NCI-H748 (cell line): ENCODE data around the gene CPNE7.

Experiments used
- DNase-seq: peaks from one replicate; lab custom pipeline; 2025; ENCODE audit not compliant: unreplicated experiment; lab: John Stamatoyannopoulos, UW

CPNE7 gene

GRCh38 chr16:89602273-89602951, 26.9 kb downstream of the CPNE7 start:
- peak; percentile 37 for DNase-seq

DNA sequence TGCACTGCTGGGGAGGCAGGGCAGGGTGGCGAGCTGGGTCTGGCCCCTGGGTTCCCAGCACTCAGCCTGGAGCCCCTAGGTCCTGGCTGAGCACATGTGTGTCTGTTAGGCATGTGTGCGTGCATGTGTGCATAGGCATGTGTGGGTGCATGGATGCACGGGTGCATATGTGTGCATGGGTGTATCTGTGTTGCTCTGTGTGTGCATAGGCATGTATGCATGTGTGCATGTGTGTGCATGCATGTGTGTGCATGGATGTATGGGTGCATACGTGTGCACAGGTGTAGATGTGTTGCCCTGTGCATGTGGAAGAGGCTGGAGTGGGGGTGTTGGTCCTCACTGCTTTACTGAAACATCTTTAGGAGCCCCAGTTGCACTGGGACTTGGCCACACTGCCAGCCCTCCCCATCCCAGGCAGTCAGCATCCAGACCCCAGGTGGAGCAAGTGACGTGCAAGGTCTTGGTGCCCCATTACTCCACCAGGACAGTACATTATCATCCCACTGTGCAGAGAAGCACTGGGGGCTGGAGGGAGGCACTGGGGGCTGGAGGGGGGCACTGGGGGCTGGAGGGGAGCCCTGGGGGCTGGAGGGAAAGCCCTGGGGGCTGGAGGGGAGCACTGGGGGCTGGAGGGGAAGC, 27.5 kb downstream of the CPNE7 start:
- no peak for DNase-seq

- no peak for DNase-seq
These were observed 29.2 kb downstream of the CPNE7 start for GRCh38 chr16:89604764-89605163.

- no peak for DNase-seq
These were observed 29.8 kb downstream of the CPNE7 start for GRCh38 chr16:89605186-89605970.

- DNase-seq, result no peak
These were observed 30.4 kb downstream of the CPNE7 start for GRCh38 chr16:89606006-89606405.

DNA sequence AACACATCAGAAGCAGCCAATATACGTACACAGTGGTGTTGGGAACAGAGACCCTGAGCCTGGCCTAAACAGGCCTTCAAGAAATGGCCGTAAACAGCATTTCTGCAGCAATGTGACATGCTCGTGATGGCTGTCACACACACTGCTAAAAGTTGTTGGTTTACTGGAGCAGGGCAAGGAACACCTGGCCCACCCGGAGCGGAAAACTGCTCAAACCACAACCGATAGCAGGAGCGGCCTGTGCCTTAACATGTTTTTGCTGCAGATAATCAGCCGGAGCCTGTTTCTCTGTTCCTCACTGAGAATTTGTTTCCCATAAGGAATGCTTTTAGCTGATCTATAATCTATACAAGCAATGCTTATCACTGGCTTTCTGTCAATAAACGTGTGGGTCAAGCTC, 31.9 kb downstream of the CPNE7 start:
- no peak for DNase-seq

DNA sequence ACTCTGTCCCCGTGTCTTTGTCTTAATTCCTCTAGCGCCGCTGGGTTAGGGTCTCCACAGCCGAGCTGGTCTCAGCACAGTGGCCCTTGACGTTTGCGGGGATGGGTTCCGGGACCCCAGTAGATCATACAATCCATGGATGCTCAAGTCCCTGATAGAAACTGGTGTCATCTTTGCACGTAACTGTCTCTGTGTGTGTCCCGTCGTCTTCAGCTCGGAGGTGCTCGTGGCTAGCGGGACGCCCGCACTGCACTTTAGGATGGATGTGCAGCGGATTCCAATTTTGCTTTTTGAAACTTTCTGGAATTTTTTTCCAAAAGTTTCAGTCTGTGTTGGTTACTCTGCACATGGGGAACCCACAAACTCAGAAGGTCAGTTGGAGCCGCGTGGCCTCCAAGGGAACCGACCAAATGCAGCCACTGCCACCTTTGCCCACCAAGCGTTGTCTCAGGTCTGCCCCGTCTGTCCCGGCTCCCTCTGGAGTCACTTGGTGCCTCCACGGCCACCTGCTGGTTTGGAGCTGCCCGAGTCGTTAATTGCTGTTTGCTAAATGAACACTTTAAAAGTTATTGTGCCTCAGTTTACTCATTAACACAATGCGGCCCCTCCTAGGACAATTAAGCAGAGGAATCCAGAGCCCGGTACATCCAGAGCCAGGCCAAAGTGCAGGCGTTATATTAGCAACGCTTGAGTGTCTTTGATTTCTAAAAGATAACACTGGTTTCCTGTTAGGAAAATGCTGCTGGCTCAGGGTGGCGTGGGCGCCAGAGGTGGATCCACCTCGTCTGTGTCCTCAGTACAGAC, 32.6 kb downstream of the CPNE7 start:
- no peak for DNase-seq

DNA sequence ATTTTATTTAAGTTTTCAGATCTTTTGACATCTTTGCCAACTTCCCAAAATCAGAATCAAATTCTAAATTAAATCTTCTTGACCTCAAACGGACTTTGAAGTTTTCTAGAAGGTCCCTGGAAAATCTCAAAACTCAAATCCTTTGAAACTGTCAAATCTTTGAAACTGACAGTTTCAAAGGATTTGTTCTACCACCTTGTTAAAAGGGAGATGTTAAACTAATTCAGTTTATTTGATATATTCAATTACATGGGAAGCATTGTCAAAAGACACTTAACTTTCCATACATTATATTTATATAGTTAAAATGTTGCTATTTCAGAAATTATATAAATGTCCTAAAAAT, 34.5 kb downstream of the CPNE7 start:
- no peak for DNase-seq

DNA sequence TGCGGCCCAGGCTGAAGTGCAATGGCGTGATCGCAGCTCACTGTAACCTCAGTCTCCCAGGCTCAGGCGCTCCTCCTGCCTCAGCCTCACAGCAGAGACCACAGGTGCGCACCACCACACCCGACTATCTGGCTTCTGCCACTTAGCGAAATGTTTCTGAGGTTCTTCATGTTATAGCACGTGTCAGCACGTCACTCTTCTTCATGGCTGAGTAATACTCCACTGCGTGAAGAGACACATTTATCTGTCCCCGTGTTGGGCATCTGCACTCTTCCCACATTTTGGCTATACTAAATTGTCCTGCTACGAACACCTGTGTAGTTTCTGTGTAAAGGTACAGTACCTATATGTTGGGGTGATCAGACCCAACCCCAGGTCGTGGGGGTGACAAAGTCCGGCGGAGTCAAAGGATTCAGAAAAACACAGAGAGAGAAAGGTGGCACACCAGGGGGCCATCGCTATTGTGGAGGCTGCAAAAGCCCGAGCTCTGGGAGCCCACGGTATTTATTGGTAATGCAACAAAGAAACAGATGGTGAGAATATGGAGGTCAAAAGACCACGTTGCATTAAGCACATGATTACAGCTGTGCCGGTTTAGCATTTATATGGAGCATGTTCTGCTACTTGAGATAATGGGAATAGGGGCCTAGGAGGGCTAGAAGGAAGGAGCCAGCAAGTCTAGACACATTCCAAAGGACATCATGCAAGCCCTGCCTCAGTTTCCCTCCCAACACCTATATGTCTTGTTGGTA, 37.0 kb downstream of the CPNE7 start:
- DNase-seq, result peak; percentile 17

DNA sequence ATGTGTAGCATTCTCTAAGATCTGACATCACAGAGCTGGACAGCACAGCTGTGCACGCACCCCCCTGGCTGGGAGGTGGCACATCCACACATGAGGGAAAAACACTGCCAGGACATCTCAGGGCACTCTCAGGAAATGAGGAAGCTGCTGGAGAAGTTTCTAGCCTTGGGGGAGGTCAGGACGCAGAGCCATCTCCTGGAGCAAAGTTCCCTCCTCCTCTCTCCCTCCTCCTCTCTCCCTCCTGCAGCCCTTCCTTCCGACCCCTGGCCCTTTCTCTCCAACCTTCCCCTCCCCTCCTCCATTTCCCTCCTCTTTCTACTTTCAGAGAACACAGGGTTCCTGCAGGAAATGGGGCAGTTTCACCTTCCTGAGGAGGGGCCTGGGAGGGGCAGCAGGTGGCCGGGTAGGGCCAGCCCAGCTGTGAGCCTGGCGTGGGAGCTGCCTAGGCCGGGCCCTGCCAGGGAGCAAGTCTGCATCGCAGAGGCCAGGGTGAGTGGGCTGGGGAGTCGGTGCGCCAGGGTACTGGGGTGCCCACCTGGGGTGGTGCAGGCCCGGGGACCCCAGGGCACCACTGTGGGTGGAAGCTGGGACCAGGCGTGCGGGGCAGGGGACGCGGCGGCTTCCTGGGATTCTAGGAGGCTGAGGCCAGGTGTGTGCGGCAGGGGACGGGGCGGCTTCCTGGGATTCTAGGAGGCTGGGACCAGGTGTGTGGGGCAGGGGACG, 37.8 kb downstream of the CPNE7 start, which contains the start of gene DPEP1:
Gene DPEP1 (plus strand): TSS at position 412 of the 723 bp plus-strand sequence. CDS start 16,769 bp downstream, outside the sequence.
- no peak for DNase-seq

DNA sequence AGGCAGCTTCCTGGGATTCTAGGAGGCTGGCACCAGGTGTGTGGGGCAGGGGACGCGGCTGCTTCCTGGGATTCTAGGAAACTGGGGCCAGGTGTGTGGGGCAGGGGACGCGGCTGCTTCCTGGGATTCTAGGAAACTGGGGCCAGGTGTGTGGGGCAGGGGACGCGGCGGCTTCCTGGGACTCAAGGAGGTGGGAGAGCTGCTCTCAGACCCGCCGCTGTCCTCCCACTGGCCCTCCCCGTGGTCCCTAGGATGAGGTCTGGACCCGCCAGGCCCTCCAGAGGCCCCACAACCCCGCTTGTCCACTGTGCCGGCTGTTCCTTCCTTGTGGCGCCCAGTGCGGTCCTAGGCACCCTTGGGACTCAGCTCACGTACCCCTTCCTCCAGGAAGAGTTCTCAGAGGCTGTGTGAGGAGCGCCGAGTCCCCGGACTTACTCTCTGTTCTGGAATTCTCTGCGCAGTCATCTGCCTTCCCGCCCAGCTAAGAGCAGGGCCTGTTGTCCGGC, 38.4 kb downstream of the CPNE7 start:
- no peak for DNase-seq

DNA sequence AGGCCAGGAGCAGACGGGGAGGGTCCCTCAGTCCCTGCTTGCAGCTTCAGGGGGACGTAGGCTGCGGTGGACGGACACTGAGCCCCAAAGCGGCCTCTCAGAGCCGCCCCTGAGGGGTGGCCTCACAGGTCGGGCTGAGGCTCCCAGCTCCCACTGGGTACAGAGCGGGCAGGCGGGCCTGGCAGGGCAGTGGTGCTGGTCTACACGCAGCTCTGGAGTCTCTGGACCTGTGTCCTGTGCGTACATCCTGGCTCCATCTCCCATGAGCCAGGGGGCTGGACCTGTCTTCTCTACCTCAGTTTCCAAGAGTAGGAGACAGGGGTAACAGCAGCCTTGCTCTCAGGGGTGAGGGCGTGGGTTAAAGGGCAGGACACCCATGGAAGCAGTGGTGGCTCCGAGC, 39.6 kb downstream of the CPNE7 start:
- no peak for DNase-seq

DNA sequence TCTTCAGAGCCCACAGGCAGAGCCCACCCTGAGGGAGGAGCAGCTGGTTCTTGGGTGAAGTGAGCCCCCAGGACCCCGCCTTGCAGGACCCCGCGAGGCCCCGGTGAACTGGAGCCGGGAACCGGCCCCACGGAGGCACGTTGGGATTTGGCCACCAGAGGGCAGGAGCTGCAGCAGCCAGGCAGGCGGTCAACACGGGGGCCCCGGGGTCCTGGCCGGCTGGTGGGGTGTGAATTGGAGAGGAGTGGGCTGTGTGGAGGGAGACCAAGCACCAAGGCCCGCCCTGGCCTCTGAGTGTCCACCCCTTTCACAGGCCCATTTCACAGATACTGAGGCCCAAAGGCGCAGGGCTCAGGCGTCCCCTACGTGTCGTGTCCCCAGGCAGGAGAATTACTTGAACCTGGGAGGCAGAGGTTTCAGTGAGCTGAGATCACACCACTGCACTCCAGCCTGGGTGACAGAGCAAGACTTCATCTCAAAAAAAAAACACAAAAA, 40.1 kb downstream of the CPNE7 start:
- no peak for DNase-seq

DNA sequence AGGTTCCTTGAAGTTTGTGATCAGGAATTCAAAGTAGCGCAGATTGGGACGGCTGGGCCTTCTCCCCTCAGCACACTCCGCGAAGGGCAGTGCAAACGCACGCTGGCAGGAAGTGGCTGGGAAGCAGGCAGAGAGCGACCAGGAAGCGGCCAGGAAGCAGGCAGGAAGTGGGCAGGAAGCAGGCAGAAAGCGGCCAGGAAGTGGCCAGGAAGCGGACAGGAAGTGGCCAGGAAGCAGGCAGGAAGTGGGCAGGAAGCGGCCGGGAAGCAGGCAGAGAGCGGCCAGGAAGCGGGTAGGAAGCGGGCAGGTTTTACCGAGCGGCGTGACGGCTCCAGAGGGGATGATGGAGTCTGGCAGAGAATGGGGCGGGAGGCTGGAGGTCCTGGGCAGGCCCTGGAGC, 41.1 kb downstream of the CPNE7 start:
- no peak for DNase-seq

- no peak for DNase-seq
These were observed 41.5 kb downstream of the CPNE7 start for GRCh38 chr16:89617036-89617435.

DNA sequence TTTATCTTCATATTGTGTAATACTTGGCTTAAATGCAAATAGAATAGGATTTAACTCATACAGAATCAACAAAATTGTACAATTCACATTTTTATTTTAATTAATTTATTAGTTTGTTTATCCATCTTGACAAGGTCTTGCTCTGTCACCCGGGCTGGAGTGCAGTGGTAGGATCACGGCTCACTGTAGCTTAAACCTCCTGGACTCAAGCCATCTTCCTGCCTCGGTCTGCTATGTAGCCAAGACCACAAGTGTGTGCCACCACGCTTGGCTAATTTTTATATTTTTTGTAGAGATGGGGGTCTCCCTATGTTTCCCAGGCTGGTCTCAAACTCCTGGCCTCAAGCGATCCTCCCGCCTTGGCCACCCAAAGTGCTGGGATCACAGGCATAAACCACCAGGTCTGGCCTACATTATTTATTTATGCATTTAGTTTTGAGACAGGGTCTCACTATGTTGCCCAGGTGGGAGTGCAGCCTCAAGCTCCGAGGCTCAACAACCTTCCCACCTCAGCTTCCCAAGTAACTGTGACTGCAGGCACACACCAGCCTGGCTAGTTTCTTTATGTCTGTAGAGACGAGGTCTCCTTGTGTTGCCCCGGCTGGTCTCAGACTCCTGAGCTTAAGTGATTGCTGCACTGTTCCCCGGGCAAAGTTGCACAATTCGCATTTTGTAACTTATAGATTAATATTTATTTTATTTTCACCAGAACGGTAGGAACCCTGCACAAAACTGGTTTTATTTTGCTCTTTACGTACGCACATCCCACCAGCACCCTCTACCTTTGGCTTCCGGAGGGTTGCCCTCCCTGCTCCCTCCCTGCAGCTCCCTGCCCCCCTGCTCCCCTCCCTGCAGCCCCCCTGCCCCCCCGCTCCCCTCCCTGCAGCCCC, 42.8 kb downstream of the CPNE7 start:
- no peak for DNase-seq

DNA sequence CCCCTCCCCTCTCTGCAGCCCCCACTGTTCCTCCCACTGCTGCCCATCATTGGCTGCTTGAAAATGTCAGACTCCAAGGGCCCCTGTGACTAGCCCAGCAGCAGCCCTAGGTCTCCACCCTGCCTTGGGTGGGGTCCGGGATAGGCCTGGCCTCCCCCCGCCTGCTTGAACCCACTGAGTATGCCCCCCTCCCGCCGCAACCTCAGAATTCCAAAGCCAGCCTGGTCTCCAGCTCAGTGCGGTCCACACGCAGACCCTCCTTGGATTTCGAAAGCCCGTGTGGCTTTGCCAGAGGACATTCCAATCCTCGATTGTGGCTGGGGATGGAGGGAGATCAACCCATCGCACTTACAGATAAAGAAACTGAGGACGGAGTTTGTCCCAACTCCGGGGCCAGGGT, 44.3 kb downstream of the CPNE7 start:
- no peak for DNase-seq

DNA sequence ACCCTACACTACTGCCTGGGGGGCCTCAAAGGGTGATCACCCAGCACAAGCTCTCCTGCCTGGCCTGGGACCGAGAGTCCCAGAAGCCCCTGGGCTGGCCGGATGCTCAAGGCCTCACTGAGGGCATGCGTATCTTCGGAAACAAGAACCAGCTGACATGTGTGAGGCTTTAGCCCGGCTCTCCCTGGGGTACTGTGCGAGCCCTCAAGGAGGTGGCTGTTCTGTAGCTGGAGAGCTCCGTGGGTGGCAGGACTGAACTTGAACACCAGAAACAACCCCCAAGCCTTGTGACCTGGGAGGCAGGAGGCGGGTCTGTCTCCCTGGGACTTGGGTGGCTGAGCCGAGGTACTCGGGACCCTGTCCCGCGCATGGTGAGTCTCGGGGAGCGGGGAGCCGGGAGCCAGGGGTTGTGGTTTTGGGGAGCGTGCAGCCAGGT, 44.9 kb downstream of the CPNE7 start:
- no peak for DNase-seq
